ENCODE measurements around the gene AARSD1. TPM values are rescaled to one million over a fixed set of nuclear protein-coding genes. Genes with fewer than 3 reads are reported as not detected.

Gene AARSD1
- total and polyA plus RNA-seq, 9 donors, result 17.8 to 51.4 (median 42.9) TPM

DNA sequence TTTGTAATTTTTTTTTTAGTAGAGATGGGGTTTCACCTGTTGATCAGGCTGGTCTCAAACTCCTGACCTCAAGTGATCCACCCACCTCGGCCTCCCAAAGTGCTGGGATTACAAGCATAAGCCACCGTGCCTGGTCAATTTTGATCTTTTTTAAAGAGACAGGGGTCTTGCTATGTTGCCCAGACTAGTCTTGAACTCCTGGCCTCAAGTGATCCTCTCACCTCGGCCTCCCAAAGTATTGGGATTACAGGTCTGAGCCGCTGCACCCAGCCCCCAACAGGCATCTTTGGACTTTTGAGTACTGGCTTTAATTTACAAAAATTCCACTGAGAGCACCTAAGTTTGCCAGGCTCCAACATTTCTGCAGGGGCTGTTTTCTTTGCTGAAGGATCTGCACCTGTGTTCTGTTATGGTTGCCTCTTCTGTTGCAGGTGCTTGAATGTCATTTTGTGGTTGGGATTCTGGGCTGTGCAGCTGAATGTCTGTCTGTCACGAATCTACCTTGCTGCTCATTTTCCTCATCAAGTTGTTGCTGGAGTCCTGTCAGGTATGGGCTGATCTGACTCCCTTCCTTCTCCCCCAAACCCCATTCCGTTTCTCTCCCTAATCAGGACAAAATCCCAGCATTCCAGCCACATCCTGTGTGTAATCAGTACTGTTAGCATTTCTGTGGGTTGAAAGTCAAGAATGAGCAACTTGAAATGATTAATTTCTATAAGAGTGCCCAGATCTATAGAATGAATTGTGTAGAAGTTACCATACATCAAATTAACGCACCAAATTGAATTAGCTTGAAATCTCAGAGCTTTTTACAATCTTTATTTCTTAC lies 55.2 kb downstream of the AARSD1 start:
- DNase-seq, result no peak
- TF ChIP-seq POLR2A (IDR thresholded peaks at IDR 0.05) (no peak), EP300 (IDR thresholded peaks at IDR 0.05) (no peak)
- TF ChIP-seq, protein P1, sequence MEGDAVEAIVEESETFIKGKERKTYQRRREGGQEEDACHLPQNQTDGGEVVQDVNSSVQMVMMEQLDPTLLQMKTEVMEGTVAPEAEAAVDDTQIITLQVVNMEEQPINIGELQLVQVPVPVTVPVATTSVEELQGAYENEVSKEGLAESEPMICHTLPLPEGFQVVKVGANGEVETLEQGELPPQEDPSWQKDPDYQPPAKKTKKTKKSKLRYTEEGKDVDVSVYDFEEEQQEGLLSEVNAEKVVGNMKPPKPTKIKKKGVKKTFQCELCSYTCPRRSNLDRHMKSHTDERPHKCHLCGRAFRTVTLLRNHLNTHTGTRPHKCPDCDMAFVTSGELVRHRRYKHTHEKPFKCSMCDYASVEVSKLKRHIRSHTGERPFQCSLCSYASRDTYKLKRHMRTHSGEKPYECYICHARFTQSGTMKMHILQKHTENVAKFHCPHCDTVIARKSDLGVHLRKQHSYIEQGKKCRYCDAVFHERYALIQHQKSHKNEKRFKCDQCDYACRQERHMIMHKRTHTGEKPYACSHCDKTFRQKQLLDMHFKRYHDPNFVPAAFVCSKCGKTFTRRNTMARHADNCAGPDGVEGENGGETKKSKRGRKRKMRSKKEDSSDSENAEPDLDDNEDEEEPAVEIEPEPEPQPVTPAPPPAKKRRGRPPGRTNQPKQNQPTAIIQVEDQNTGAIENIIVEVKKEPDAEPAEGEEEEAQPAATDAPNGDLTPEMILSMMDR (IDR thresholded peaks at IDR 0.05), result no peak
- Histone ChIP-seq H3K4me1 (ENCODE audit: insufficient read depth) (no peaks in the 10 kb centered on the region), H3K27me3 (no peaks in the 10 kb centered on the region), H3K9me3 (no peaks in the 10 kb centered on the region), H3K36me3 (no peaks in the 10 kb centered on the region), H3K4me3 (no peak overlapping the region), H3K27ac (no peak overlapping the region)
- intact Hi-C loops (cut with DNase I), result no loop called here
- WGBS, 3 donors, result 62 to 77% (median 65%) methylated on average over 7 of the region's 7 CpGs

- 68 to 74% (median 71%) methylated on average over 8 of the region's 8 CpGs for WGBS, 3 donors
- Histone ChIP-seq H3K4me3 (no peak overlapping the region), H3K27ac (no peak overlapping the region), H3K9me3 (no peaks in the 10 kb centered on the region), H3K36me3 (no peaks in the 10 kb centered on the region), H3K4me1 (ENCODE audit: insufficient read depth) (no peaks in the 10 kb centered on the region), H3K27me3 (no peaks in the 10 kb centered on the region)
- no peak for DNase-seq
- intact Hi-C loops (cut with DNase I), result no loop called here
- TF ChIP-seq EP300 (IDR thresholded peaks at IDR 0.05) (no peak), POLR2A (IDR thresholded peaks at IDR 0.05) (no peak)
- TF ChIP-seq, protein P1 (IDR thresholded peaks at IDR 0.05), result no peak
Measured at GRCh38 chr17:42906772-42907446, 57.3 kb downstream of the AARSD1 start.

DNA sequence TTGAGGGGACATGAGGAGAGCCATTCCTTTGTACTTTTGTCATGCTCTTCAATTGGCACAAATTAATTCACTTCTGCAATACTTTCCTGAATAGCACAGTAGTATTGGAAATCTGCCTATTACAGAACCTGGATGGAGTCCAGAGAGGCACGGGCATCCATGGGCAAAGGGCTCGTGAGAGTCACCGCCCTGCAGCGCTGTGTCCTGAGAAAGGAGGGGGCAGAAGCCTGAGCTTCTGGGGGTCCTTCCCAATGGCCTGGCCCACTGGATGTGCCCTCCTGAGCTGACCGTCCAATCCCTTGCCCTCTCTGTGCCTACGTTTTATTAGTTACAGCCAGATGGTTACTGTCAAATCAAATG lies 60.2 kb downstream of the AARSD1 start:
- Histone ChIP-seq H3K36me3 (no peaks in the 10 kb centered on the region), H3K27me3 (no peaks in the 10 kb centered on the region), H3K27ac (no peak overlapping the region), H3K4me3 (no peak overlapping the region), H3K9me3 (no peaks in the 10 kb centered on the region), H3K4me1 (ENCODE audit: insufficient read depth) (no peaks in the 10 kb centered on the region)
- intact Hi-C loops (cut with DNase I), result no loop called here
- TF ChIP-seq EP300 (IDR thresholded peaks at IDR 0.05) (no peak), POLR2A (IDR thresholded peaks at IDR 0.05) (no peak)
- TF ChIP-seq, protein P1 (IDR thresholded peaks at IDR 0.05), result no peak
- DNase-seq, result no peak
- WGBS, 3 donors, result 66 to 73% (median 67%) methylated on average over 6 of the region's 6 CpGs

DNA sequence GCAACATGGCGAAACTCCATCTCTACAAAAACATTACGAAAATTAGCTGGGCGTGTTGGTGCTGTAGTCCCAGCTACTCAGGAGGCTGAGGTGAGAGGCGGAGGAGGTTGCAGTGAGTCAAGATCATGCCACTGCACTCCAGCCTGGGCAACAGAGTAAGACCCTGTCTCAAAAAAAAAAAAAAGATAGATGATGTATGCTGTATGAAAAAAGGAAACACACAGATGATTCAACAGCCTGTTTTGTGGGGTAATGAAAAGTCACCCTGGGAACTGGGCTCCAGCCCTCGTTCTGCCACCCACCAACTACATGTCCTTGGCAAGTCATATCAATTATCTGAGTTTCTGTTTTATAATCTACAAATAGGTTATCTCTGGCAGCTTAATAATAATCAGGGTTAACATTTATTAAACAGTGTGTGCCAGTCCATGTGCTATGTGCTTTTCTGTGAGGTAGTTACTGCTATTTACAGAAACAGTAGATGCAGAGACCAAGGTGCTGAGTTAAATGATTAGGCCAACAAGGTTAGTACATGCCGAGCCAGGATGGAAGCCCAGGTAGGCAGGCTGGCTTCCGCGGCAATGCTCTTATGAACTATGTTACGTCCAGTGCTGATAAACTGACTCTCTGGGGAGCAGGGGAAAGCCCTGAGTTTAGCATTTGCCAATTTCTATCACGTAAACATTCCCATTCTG lies 62.6 kb downstream of the AARSD1 start:
- no peak for TF ChIP-seq POLR2A (IDR thresholded peaks at IDR 0.05)
- TF ChIP-seq, protein P1 (IDR thresholded peaks at IDR 0.05), result no peak
- TF ChIP-seq EP300 (IDR thresholded peaks at IDR 0.05), result no peak
- Histone ChIP-seq H3K9me3 (no peaks in the 10 kb centered on the region), H3K36me3 (no peaks in the 10 kb centered on the region), H3K4me3 (no peak overlapping the region), H3K4me1 (ENCODE audit: insufficient read depth) (no peaks in the 10 kb centered on the region), H3K27me3 (no peaks in the 10 kb centered on the region), H3K27ac (no peak overlapping the region)
- WGBS, 3 donors, result 73 to 75% (median 74%) methylated on average over 10 of the region's 10 CpGs
- DNase-seq, result no peak
- intact Hi-C loops (cut with DNase I), result no loop called here

Small RNAs within 50 kb of the gene (small RNA-seq; reads per million reads assigned to genes)
- gene AARSD1 (not detected), gene RF00561 (not detected)

Other genes with a start within 250 kb of the AARSD1 start
- gene EZH1, start 219.4 kb downstream of the AARSD1 start, total RNA-seq, result 10 to 100 TPM; 32.9 to 83.4 (median 67.8) TPM
- gene EZH1, start 219.4 kb downstream of the AARSD1 start, polyA plus RNA-seq, result 10 to 100 TPM; 45.1 to 95.2 TPM
- 10 to 100 TPM in 6 of 7 donors, 1 to 10 TPM in 1; 4.4 to 53.7 (median 19.6) TPM for gene RAMP2, start 203.2 kb downstream of the AARSD1 start, total RNA-seq
- gene RAMP2, start 203.2 kb downstream of the AARSD1 start, polyA plus RNA-seq, result 10 to 100 TPM; 39.6 to 98.5 TPM
- 10 to 100 TPM; 33.7 to 49.1 (median 35.8) TPM for gene VPS25, start 191.0 kb downstream of the AARSD1 start, total RNA-seq
- gene VPS25, start 191.0 kb downstream of the AARSD1 start, polyA plus RNA-seq, result 10 to 100 TPM; 49.0 to 56.5 TPM
- 10 to 100 TPM in 1 of 7 donors, 1 to 10 TPM in 6; 1.5 to 11.9 (median 3.4) TPM for gene WNK4, start 183.8 kb downstream of the AARSD1 start, total RNA-seq
- 1 to 10 TPM; 1.1 to 1.5 TPM for gene WNK4, start 183.8 kb downstream of the AARSD1 start, polyA plus RNA-seq
- gene COA3, start 165.8 kb downstream of the AARSD1 start, total RNA-seq, result 10 to 100 TPM; 49.1 to 78.2 (median 62.9) TPM
- 10 to 100 TPM; 77.6 to 80.0 TPM for gene COA3, start 165.8 kb downstream of the AARSD1 start, polyA plus RNA-seq
- under 1 TPM in 5 of 7 donors, not detected in 2; 0.30 to 0.79 (median 0.33) TPM for gene CNTD1, start 165.6 kb downstream of the AARSD1 start, total RNA-seq
- gene CNTD1, start 165.6 kb downstream of the AARSD1 start, polyA plus RNA-seq, result under 1 TPM; 0.22 to 0.36 TPM
- 10 to 100 TPM; 47.5 to 75.3 (median 54.6) TPM for gene BECN1, start 140.2 kb downstream of the AARSD1 start, total RNA-seq
- gene BECN1, start 140.2 kb downstream of the AARSD1 start, polyA plus RNA-seq, result 10 to 100 TPM; 47.2 to 67.5 TPM
- gene PSME3, start 131.1 kb downstream of the AARSD1 start, total RNA-seq, result 10 to 100 TPM; 28.6 to 85.8 (median 61.9) TPM
- 100 to 1,000 TPM in 1 of 2 donors, 10 to 100 TPM in 1; 31.7 to 118 TPM for gene PSME3, start 131.1 kb downstream of the AARSD1 start, polyA plus RNA-seq
- 1 to 10 TPM in 6 of 7 donors, under 1 TPM in 1; 0.72 to 1.9 (median 1.3) TPM for gene AOC2, start 119.9 kb downstream of the AARSD1 start, total RNA-seq
- 1 to 10 TPM in 1 of 2 donors, under 1 TPM in 1; 0.40 to 6.3 TPM for gene AOC2, start 119.9 kb downstream of the AARSD1 start, polyA plus RNA-seq
- 100 to 1,000 TPM in 1 of 7 donors, 10 to 100 TPM in 3, 1 to 10 TPM in 2, under 1 TPM in 1; 0.72 to 112 (median 12.4) TPM for gene AOC3, start 113.3 kb downstream of the AARSD1 start, total RNA-seq
- 100 to 1,000 TPM in 1 of 2 donors, 10 to 100 TPM in 1; 22.5 to 197 TPM for gene AOC3, start 113.3 kb downstream of the AARSD1 start, polyA plus RNA-seq
- 1 to 10 TPM in 1 of 7 donors, under 1 TPM in 1, not detected in 5; 0.69 to 1.7 TPM for gene G6PC1, start 63.7 kb downstream of the AARSD1 start, total RNA-seq
- gene G6PC1, start 63.7 kb downstream of the AARSD1 start, polyA plus RNA-seq, result not detected
- 1 to 10 TPM in 1 of 7 donors, under 1 TPM in 5, not detected in 1; 0.45 to 2.6 (median 0.66) TPM for gene PTGES3L, start 15.6 kb upstream of the AARSD1 start, total RNA-seq
- 1 to 10 TPM in 1 of 2 donors, under 1 TPM in 1; 0.56 to 2.1 TPM for gene PTGES3L, start 15.6 kb upstream of the AARSD1 start, polyA plus RNA-seq
- 10 to 100 TPM in 5 of 7 donors, 1 to 10 TPM in 2; 8.2 to 19.4 (median 13.3) TPM for gene RUNDC1, start 16.1 kb upstream of the AARSD1 start, total RNA-seq
- 10 to 100 TPM in 1 of 2 donors, 1 to 10 TPM in 1; 6.1 to 12.1 TPM for gene RUNDC1, start 16.1 kb upstream of the AARSD1 start, polyA plus RNA-seq
- 1,000 to 10,000 TPM; 1,130 to 2,473 (median 1,529) TPM for gene RPL27, start 34.0 kb upstream of the AARSD1 start, total RNA-seq
- gene RPL27, start 34.0 kb upstream of the AARSD1 start, polyA plus RNA-seq, result 1,000 to 10,000 TPM; 3,204 to 5,312 TPM
- gene IFI35, start 42.3 kb upstream of the AARSD1 start, total RNA-seq, result 10 to 100 TPM; 26.3 to 38.3 (median 29.7) TPM
- 10 to 100 TPM; 13.0 to 39.7 TPM for gene IFI35, start 42.3 kb upstream of the AARSD1 start, polyA plus RNA-seq
- 100 to 1,000 TPM; 121 to 421 (median 356) TPM for gene VAT1, start 57.9 kb upstream of the AARSD1 start, total RNA-seq
- gene VAT1, start 57.9 kb upstream of the AARSD1 start, polyA plus RNA-seq, result 100 to 1,000 TPM; 217 to 251 TPM
- gene RND2, start 60.8 kb upstream of the AARSD1 start, total RNA-seq, result 10 to 100 TPM in 2 of 7 donors, 1 to 10 TPM in 5; 2.5 to 11.6 (median 6.8) TPM
- 1 to 10 TPM; 2.7 to 4.0 TPM for gene RND2, start 60.8 kb upstream of the AARSD1 start, polyA plus RNA-seq
- gene BRCA1, start 160.9 kb upstream of the AARSD1 start, total RNA-seq, result 1 to 10 TPM; 2.5 to 5.4 (median 4.9) TPM
- 1 to 10 TPM; 1.9 to 4.5 TPM for gene BRCA1, start 160.9 kb upstream of the AARSD1 start, polyA plus RNA-seq
- gene NBR1, start 206.8 kb upstream of the AARSD1 start, total RNA-seq, result 10 to 100 TPM; 58.2 to 89.1 (median 78.6) TPM
- gene NBR1, start 206.8 kb upstream of the AARSD1 start, polyA plus RNA-seq, result 100 to 1,000 TPM in 1 of 2 donors, 10 to 100 TPM in 1; 60.3 to 124 TPM
- 10 to 100 TPM in 5 of 7 donors, 1 to 10 TPM in 2; 1.5 to 23.4 (median 15.0) TPM for gene TMEM106A, start 247.4 kb upstream of the AARSD1 start, total RNA-seq
- 10 to 100 TPM in 1 of 2 donors, 1 to 10 TPM in 1; 5.6 to 11.4 TPM for gene TMEM106A, start 247.4 kb upstream of the AARSD1 start, polyA plus RNA-seq

Data from ovary (tissue), 9 donors.